Measurements from ENCODE around the gene SLC6A19.

SLC6A19 gene

DNA sequence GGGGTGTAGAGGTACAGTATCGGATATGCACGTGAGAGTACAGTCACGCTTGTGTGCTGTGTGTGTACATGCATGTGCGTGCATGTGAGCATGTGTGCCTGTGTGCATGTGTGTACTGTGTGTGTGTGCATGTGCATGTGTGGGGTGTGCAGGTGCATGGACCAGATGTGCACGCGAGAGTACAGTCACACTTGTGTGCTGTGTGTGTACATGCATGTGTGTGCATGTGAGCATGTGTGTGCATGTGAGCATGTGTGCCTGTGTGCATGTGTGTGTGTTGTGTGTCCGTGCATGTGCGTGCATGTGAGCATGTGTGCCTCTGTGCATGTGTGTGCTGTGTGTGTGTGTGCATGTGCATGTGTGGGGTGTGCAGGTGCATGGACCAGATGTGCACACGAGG, 10.3 kb downstream of the SLC6A19 start:
- no peak for DNase-seq

DNA sequence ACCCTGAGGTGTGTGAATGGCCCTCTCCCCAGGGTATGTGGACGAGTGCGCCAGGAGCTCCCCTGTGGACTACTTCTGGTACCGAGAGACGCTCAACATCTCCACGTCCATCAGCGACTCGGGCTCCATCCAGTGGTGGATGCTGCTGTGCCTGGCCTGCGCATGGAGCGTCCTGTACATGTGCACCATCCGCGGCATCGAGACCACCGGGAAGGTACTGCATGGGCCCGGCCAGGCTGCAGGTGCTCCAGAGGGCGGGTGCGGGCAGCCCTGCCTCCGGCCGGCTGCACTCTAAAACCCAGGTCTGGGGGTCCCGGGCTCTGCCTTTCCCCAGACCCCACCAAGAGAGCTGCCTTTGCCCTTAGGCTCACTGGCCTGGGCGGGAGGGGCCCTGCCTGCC, 10.9 kb downstream of the SLC6A19 start:
- DNase-seq = no peak

DNA sequence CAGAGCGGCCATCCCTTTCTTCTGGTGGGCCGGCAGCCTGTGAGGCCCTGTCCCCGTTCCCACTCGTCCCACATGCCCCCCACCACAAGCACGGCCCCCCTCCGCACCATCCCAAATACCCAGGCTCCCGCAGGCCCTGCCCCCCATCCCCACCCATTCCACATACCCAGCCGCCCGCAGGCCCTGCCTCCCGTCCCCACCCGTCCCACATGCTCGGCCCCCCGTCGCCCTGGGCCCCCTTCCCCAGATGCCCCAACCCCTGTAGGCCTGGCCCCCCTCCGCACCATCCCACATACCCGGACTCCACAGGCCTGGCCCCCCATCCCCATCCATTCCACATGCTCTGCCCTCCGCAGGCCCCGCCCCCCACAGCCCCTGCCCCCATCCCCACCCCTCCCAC, 11.5 kb downstream of the SLC6A19 start:
- no peak for DNase-seq

DNA sequence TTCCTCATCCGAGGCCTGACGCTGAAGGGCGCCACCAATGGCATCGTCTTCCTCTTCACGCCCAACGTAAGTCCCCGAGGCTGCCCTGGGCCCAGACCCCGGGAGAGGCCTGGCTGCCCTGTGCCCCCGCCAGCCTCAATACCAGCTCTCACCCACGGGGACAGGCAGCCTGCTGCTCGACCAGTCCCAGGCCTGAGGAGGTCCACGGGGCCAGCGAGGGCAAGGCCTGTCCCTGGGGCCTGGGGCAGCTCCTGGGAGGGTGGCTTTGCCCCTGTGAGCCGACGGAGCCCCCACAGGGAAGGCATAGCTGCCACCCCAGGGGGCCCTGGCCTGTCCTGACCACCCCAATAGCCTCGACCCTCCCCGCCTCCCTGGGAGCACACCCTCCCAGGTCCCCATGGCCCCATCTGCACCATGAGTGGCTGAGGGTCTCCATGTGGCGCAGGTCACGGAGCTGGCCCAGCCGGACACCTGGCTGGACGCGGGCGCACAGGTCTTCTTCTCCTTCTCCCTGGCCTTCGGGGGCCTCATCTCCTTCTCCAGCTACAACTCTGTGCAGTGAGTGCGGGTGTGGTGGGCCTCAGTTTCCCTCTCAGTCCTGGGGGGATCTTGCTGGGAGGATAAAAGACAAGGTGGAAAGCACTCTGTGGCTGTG, 12.2 kb downstream of the SLC6A19 start:
- DNase-seq = no peak

DNA sequence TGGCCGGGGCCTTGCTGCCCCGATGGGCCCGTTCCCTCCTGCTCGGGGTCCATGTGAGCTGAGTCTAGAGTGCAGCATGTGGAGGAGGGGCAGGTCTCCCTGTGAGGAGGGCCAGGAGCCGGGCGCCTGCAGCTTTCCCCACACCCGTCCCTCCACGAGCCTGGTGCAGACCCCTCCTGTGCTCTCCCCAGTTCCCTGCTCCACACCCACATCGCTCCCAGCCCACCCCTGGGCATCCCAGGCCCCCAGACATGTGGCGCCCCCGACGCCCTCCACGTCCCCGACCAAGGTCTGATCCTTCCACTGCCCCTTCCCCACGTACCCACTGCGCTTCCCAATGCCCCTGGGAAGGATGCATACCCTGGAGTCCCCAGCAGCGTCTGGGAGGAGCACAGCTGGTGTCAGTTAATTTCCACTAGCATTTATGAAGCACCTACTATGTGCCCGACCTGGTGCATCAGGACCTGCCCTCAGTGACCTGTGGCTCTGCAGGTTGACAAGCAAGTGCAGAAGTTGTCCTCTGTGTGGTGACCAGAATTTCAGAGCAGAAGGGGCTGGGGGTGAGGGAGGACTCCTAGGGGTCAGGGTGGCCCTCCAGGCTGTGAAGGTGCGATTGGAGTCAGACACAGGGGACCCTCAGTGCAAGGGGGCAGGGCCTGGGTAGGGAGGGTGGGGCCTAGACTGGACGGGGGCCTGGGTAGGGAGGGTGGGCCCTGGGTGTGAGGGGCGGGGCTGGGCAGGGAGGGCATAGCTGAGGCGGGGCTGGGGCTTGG, 13.0 kb downstream of the SLC6A19 start:
- DNase-seq = no peak

DNA sequence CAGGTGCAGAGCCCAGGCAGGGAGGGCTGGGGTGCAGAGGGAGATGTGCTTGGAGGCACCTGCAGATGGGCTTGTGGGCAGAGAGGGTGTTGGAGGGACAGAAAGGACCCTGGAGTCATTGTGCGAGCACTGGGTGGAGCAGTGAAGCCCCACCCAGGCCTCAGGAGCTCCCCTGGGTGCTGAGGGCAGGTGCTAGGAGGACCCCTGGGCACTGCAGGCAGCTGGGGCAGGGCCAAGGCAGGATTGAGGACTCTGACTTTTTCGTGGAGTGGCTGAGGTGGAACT, 13.5 kb downstream of the SLC6A19 start:
- no peak for DNase-seq

DNA sequence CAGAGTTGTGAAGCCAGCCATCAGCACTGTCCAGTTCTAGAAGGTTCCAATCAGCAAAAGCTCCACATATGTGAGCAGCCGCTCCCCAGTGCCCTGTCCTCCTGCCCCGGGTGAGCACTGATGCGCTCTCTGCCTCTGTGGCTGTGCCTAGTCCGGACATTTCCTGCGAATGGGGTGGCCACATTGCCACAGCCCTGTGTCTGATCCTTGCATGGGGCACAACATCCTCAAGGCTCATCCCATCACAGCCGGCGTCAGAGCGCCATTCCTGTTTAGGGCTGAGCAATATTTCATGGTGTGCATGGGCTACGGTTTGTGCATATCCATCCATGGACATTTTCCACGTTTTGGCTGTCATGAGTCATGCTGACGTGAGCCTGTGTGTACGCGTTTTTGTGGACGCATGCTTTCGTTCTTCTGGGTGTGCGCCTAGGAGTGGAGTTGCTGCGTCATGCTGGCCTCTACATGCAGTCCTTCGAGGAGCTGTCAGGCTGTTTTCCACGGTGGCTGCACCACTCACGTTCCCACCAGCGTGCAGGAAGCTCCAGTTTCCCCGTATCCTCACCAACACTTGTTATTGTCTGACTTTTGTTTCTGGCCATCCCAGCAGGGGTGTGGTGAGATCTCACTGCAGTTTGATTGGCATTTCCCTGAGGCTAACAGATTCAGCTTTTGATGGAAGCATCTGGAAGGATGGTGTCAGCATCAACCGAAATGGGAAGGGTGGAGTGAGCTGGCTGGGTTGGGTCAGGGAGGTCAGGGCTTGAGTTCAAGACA, 14.1 kb downstream of the SLC6A19 start:
- no peak for DNase-seq

DNA sequence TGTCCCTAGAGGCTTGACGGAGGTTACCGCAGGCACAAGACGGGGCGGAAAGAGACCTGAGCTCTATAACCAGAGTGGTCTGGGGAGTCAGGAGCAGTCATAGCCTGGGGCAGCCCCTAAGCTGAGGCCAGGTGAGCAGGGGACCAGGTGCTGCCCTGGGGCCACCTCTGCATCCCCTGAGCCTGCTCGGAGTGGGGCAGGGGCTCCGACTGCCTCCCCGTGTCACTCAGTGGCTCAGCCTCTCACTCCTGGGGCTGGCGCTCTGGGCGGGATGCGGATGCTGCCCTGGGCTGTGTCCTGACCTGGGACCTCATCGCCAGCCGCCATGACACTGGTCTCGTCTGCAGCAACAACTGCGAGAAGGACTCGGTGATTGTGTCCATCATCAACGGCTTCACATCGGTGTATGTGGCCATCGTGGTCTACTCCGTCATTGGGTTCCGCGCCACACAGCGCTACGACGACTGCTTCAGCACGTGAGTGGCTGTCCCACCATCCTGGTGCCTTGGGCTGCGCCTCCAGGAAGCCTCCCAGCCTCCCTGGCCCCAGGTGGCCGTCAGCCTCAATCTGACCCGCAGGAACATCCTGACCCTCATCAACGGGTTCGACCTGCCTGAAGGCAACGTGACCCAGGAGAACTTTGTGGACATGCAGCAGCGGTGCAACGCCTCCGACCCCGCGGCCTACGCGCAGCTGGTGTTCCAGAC, 15.0 kb downstream of the SLC6A19 start:
- no peak for DNase-seq

DNA sequence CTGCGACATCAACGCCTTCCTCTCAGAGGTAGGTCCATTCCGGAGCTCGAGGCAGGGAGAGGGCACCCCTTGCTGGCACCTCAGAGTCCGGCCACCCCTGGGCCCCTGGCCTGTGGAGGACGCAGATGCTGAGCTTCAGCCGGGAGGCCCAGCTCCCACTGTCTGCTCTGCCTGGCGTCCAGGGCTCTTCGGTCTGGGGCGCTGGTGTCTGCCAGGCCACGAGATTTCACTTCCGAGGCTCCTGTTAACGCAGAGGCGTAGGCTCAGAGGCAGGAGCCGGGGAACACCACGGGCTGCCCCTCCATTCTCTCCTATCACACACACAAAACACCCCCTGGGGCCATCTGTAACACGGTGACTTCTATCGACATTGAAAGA, 15.5 kb downstream of the SLC6A19 start:
- no peak for DNase-seq

DNA sequence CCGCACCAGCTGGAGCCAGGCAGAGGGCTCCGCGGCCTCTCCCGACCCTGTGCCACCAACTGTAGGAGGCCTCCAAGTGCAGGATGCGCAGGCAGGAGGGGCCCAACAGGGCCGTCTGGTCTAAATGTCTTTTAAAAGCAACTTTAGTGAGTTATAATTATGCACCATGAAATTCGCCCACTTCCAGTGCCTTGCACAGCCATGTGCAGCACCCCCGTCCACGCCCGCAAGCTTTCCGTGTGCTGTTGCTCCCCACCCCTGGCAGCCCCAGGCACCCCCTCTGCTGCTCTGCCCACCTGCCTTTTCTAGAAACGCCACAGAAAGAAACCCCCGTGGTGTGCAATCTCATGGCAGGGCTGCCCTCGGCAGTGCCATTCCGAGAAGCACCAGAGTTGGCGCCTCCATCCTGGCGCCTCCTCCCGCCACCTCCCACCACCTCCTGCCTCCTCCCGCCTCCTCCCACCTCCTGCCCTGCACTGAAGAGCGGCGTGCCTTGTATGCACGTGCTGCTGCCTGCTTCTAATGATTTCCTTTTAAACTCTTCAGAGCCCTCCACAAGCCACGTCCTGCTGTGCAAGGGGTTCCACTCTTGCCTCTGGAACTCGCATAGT, 16.3 kb downstream of the SLC6A19 start:
- no peak for DNase-seq

DNA sequence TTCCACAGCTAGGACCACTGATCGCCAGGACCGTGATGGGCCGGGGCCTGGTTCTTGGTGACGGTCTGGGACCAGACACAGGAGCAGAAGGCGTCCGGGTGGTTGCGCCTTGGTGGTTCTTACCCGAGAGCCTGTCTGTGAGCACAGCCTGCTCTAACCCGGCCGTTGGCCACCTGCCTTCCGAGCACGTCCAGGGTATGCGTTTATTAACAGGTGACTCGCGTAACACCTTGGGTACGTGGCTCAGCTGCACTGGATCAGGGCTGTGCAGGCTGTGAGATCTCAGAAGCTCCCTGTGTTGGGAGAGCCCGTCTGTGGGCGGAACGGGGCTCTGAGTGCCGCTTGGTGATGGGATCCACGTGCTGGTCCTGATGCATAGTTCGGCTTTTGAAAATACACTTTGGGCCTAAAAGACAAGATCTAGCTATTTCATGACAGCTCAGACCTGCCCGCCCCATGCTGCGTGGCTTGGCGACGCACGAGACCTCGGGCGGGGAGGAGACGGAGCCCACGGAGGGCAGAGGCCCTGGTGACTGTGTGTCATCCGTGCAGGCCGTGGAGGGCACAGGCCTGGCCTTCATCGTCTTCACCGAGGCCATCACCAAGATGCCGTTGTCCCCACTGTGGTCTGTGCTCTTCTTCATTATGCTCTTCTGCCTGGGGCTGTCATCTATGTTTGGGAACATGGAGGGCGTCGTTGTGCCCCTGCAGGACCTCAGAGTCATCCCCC, 17.1 kb downstream of the SLC6A19 start:
- no peak for DNase-seq

DNA sequence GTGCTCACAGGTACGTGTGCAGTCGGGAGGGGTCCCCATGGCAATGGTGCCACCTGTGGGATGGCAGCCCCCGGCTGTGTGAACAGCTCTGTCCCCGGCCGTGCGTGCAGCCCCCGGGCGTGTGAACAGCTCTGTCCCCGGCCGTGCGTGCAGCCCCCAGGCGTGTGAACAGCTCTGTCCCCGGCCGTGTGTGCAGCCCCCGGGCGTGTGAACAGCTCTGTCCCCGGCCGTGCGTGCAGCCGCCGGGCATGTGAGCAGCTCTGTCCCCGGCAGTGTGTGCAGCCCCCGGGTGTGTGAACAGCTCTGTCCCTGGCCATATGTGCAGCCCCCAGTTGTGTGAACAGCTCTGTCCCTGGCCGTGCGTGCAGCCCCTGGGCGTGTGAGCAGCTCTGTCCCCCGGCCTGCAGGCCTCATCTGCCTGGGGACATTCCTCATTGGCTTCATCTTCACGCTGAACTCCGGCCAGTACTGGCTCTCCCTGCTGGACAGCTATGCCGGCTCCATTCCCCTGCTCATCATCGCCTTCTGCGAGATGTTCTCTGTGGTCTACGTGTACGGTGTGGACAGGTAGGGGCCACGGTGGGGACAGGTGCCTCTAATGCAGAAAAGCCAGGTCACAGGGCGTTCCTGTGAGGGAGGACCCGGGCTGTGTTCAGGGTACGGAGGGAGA, 17.8 kb downstream of the SLC6A19 start:
- no peak for DNase-seq

DNA sequence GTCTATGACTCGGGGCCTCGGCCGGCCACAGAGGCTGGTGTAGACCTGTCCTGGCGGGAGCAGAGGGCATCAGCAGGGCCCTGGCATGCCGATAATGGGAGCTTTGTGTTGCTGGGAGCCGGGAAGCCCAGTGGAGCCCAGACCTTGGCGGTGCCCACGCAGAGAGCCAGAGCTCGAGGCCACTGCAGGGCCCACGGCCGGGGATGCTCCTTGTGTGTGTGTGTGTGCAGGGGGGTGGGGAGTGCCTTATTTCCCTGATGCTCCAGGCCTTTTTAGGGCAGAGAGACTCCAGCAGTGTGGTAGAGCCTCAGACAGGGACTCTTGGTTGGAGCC, 18.3 kb downstream of the SLC6A19 start:
- no peak for DNase-seq

DNA sequence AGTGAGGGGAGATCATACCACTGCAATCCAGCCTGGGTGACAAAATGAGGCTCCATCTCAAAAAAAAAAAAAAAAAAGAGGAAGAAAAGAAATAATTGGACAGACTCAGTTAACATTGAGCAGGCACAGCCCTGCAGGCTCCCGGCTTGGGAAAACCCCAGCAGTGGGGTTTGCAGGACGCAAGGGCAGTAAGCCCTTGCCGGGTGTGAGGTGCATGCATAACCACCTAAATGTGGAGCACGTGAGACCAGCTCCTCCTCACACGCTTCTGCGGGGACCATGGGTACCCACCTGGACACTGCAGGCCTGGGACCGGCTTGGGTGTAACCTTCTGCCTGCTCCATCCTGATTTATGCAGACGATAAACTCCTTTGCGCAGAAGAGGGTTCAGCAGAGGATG, 19.0 kb downstream of the SLC6A19 start:
- no peak for DNase-seq

DNA sequence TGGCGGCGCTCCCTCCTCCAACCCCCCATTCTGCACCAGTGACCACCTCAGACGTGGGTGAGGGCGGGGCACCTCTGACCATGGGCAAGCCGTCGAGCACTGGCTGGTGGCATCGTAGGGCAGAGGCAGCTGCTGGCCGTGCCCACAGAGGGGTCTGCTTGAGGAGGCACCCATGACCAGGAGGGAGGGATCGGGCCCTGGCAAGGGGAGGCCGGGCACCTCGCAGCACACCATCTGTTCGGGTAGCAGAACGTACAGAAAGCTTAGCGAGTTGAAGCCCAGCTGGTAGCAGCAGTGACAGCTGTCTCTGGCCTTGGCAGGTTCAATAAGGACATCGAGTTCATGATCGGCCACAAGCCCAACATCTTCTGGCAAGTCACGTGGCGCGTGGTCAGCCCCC, 19.4 kb downstream of the SLC6A19 start:
- no peak for DNase-seq

DNA sequence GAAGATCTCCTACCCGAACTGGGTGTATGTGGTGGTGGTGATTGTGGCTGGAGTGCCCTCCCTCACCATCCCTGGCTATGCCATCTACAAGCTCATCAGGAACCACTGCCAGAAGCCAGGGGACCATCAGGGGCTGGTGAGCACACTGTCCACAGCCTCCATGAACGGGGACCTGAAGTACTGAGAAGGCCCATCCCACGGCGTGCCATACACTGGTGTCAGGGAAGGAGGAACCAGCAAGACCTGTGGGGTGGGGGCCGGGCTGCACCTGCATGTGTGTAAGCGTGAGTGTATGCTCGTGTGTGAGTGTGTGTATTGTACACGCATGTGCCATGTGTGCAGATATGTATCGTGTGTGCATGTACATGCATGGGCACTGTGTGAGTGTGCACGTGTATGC, 20.3 kb downstream of the SLC6A19 start:
- no peak for DNase-seq

DNA sequence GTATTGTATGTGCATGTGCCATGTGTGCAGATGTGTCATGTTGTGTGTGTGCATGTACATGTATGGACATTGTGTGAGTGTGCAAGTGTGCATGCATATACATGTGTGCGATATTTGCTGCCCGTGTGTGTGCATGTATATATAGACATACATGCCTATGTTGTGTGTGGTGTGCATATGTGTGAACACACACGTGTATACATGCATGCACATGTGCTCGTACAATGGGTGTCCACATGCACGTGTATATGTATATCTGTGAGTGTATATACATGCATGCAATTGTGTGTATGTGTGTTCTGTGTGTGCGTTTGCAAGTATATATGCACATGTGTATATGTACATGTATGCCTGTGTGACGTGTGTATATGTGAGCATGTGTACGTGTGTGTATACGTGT, 20.8 kb downstream of the SLC6A19 start:
- no peak for DNase-seq

DNA sequence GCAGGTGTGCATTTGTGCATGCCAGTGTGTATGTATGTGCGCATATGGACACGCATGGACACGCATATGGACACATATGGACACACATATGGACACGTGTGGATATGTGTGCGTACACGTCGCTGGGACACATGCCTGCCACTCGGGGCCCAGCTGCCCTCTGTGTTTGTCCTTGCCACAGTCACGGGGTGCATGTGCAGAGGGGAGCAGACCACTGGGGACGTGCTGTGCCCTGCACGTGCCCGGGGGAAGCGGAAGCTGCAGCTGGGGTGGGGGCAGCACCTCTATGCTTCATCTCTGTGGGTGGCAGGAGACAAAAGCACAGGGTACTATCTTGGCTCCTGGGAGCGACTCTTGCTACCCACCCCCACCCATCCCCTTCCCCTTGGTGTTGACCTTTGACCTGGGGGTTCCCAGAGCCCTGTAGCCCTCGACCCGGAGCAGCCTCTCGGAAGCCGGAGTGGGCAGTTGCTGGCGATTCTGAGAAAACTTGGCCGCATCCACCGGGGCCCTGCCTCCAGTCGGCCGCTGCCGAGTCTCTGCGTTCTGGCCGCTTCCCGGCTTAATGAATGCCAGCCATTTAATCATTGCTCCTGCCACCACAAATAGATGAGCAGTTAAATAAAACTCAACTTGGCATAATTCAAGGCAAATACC, 21.4 kb downstream of the SLC6A19 start:
- no peak for DNase-seq

DNA sequence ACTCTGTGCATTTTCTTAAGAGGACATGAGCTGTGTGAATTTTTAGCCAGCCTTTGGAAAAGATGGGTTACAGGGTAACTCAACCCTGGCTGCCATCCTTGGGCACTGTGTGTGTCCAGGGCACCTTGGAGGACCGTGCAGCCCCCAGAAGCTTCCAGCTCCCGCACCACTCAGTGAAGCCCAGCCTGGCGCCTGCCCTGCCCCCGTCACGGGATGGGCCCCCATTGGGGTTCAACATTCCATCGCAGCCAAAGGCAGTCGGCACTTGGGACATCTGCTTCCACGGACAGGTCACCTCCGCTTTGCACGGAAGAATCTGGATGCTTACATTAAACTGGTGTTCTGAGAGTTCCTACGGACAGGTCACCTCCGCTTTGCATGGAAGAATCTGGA, 21.9 kb downstream of the SLC6A19 start:
- DNase-seq = no peak

DNA sequence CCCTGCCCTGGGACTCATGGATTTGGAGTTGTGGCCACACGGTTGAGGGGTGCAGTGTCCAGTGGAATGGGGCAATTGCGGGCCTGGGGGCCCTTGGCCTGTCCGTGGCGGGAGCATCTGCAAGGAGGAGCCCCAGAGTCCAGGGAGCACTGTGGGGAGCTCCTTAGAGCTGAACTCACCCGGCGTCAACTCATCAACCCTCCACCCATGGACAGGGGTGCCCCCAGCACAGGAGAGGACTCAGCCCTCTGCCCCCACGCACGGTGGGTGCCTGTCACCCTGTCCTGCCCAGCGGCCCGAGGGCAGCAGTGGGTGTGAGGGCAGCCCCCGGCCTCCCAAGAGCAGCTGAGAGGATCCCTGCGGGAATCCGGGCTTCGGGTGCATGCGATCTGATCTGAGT, 23.2 kb downstream of the SLC6A19 start:
- DNase-seq = no peak

DNA sequence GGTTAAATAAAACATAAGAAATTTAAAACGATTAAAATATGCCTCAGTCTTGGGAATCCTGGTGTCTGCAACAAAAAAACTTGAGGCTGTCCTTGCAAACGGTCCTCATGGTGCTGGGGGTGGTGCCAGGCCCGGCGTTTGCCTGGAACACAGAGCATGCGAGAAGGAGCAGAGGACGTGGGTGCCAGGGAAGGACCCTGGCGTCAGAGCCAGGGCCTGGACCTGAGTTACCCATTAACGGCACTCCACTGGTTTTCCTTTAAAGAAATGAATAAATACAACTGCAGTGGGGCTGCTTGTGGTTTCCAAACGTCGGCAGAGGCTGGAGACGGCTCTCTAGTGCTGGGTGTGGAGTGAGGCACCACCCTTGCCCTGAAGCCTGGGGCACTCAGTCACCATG, 23.7 kb downstream of the SLC6A19 start, which contains the start of gene SLC6A18:
Gene SLC6A18, plus strand, starts transcription at position 301 of the 400 bp plus-strand sequence. Its CDS starts 97 bp downstream, at position 398.
- no peak for DNase-seq

All from NCI-H1105 (cell line).